Hepatocyte (in vitro differentiated cells): ENCODE results near the gene THAP12. TPM values are rescaled to one million over a fixed set of nuclear protein-coding genes. Genes with fewer than 3 reads are reported as not detected.

Source experiments
- DNase-seq: peaks from one replicate; pipeline ENCODE4 v3.0.0-alpha.2; 2016; ENCODE audit warnings: low spot score
- H2AFZ ChIP-seq: fragments of 200-600 bp; sonication (generic); 2 replicates; pipeline ENCODE4 v1.6.0; 2016; ENCODE audit warnings: antibody characterized with exemption, mild to moderate bottlenecking
- H3K27ac ChIP-seq: fragments of 200-600 bp; sonication (generic); 2 replicates; pipeline ENCODE4 v1.5.1; 2016; ENCODE audit warnings: mild to moderate bottlenecking
- H3K27me3 ChIP-seq: fragments of 200-600 bp; sonication (generic); 2 replicates; pipeline ENCODE4 v1.6.1; 2016
- H3K36me3 ChIP-seq: fragments of 200-600 bp; sonication (generic); replicated peaks from 2 replicates; pipeline ENCODE4 v1.5.1; 2016; ENCODE audit warnings: low read depth; ENCODE audit not compliant: insufficient read depth
- H3K4me1 ChIP-seq: fragments of 200-600 bp; sonication (generic); 2 replicates; pipeline ENCODE4 v1.5.1; 2016; ENCODE audit warnings: mild to moderate bottlenecking, moderate library complexity; ENCODE audit not compliant: insufficient read depth
- H3K4me2 ChIP-seq: fragments of 200-600 bp; sonication (generic); 2 replicates; pipeline ENCODE4 v1.6.0; 2016
- H3K4me3 ChIP-seq: fragments of 200-600 bp; sonication (generic); 2 replicates; pipeline ENCODE4 v1.5.1; 2016; ENCODE audit warnings: mild to moderate bottlenecking
- H3K79me2 ChIP-seq: fragments of 200-600 bp; sonication (generic); 2 replicates; pipeline ENCODE4 v1.6.0; 2017; ENCODE audit warnings: mild to moderate bottlenecking
- H3K9me2 ChIP-seq: fragments of 200-600 bp; sonication (generic); replicated peaks from 2 replicates; pipeline ENCODE4 v1.6.0; 2017; ENCODE audit warnings: mild to moderate bottlenecking; ENCODE audit not compliant: insufficient read depth
- H3K9me3 ChIP-seq: fragments of 200-600 bp; sonication (generic); 2 replicates; pipeline ENCODE4 v1.5.1; 2016; ENCODE audit warnings: low read depth, mild to moderate bottlenecking
- H4K20me1 ChIP-seq: fragments of 200-600 bp; sonication (generic); 2 replicates; pipeline ENCODE4 v1.6.0; 2016; ENCODE audit warnings: mild to moderate bottlenecking; ENCODE audit not compliant: insufficient read depth, poor library complexity, severe bottlenecking
- WGBS: methylation state at CpG from one replicate; pipeline ENCODE4 v1.1.6; 2016; ENCODE audit warnings: low lambda C conversion rate; ENCODE audit errors: missing lambda C conversion rate; 5-methylcytosine and 5-hydroxymethylcytosine counted together
- polyA plus RNA-seq: library from polyadenylated mRNA; unstranded; fragments of >200 nt; fragmentation: Nextera tagmentation; extraction: Ambion mirVana; gene quantifications from 2 replicates; pipeline ENCODE4 v1.2.1, GENCODE V29; 2016
- small RNA-seq: library from RNA; depleted of rRNA; stranded (forward); fragments of <200 nt; gene quantifications from one replicate; pipeline ENCODE3, GENCODE V24; 2014
- total RNA-seq: library from RNA; depleted of rRNA; stranded (reverse); fragments of >200 nt; gene quantifications from 2 replicates; pipeline ENCODE4 v1.2.3, GENCODE V29; 2014
- TF ChIP-seq, protein P1 (sequence below): fragments of 200-600 bp; sonication (generic); IDR thresholded peaks from 2 replicates; pipeline ENCODE4 v1.5.1; 2016; ENCODE audit warnings: antibody characterized with exemption, mild to moderate bottlenecking; ENCODE audit not compliant: poor library complexity

The THAP12 gene
- total and polyA plus RNA-seq, 2 experiments from 2014 or later: 21.5 to 62.6 TPM

DNA sequence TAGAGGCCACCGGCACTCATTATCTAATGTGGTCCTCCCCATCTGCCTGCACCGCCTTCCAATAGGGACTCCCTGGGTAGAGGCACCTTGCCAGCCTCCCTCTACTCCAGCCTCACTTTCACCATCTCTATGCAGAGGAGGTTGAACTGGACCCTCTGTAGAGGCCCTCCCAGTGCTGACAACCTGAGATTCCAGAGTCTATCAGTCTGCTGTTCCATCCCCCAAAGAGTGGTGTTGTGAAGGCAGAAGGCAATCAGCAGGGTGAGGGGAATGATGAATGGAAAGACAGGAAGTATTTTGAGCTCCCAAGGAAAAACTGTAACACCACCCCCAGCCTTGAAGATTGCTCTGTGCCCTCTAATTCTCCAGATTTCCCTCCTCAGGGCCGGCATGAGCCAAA lies 77.9 kb downstream of the THAP12 start:
- Histone ChIP-seq H3K4me3 (no peak overlapping the region), H3K9me3 (no peaks in the 10 kb centered on the region), H3K27me3 (no peaks in the 10 kb centered on the region), H4K20me1 (no peaks in the 10 kb centered on the region), H3K4me1 (no peaks in the 10 kb centered on the region), H3K9me2 (no peaks in the 10 kb centered on the region), H3K36me3 (no peaks in the 10 kb centered on the region), H3K27ac (no peak overlapping the region), H3K4me2 (no peak overlapping the region), H2AFZ (no peak overlapping the region), H3K79me2 (no peaks in the 10 kb centered on the region)
- TF ChIP-seq, protein P1, sequence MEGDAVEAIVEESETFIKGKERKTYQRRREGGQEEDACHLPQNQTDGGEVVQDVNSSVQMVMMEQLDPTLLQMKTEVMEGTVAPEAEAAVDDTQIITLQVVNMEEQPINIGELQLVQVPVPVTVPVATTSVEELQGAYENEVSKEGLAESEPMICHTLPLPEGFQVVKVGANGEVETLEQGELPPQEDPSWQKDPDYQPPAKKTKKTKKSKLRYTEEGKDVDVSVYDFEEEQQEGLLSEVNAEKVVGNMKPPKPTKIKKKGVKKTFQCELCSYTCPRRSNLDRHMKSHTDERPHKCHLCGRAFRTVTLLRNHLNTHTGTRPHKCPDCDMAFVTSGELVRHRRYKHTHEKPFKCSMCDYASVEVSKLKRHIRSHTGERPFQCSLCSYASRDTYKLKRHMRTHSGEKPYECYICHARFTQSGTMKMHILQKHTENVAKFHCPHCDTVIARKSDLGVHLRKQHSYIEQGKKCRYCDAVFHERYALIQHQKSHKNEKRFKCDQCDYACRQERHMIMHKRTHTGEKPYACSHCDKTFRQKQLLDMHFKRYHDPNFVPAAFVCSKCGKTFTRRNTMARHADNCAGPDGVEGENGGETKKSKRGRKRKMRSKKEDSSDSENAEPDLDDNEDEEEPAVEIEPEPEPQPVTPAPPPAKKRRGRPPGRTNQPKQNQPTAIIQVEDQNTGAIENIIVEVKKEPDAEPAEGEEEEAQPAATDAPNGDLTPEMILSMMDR: no peak
- DNase-seq: no peak
- 79% methylated on average over 3 of the region's 3 CpGs for WGBS

Small RNA genes lying within 50 kb of the gene (small RNA-seq; reads per million reads assigned to genes)
- gene RF00019: not detected

Other genes with a start within 250 kb of the THAP12 start
- gene WNT11, start 174.6 kb downstream of the THAP12 start, total RNA-seq: 13.2 and 16.4 TPM in 2 replicates
- 13.1 and 19.1 TPM in 2 replicates for gene WNT11, start 174.6 kb downstream of the THAP12 start, polyA plus RNA-seq
- gene GVQW3, start 191 bp upstream of the THAP12 start, total RNA-seq: 2.3 and 6.0 TPM in 2 replicates
- gene GVQW3, start 191 bp upstream of the THAP12 start, polyA plus RNA-seq: 0.36 and 1.9 TPM in 2 replicates
- gene EMSY, start 63.9 kb upstream of the THAP12 start, total RNA-seq: 19.4 and 39.9 TPM in 2 replicates
- 8.2 and 13.6 TPM in 2 replicates for gene EMSY, start 63.9 kb upstream of the THAP12 start, polyA plus RNA-seq